SK-N-SH treated with all-trans-retinoic acid at 6 μM for 48 hours (cell line): ENCODE measurements around the gene MITF.

Experiments used
- ATAC-seq: fragments of 200-7000 bp; cut with Tn5 transposase; 3 replicates; pipeline ENCODE4 v1.9.1; 2020; ENCODE audit warnings: mild to moderate bottlenecking, moderate library complexity
- ARNTL ChIP-seq: fragments of 450-650 bp; formaldehyde crosslinking; IDR thresholded peaks from 2 replicates; pipeline ENCODE4 v1.5.0; 2020; ENCODE audit warnings: low read depth, mild to moderate bottlenecking, moderate library complexity, borderline replicate concordance
- BACH2 ChIP-seq: fragments of 250-450 bp; sonication (Bioruptor Pico); IDR thresholded peaks from 2 replicates; pipeline ENCODE4 v1.9.0; 2021; ENCODE audit warnings: mild to moderate bottlenecking, borderline replicate concordance
- CSDC2 ChIP-seq: fragments of 250-450 bp; sonication (Bioruptor Pico); IDR thresholded peaks from 2 replicates; pipeline ENCODE4 v1.5.0; 2020; ENCODE audit warnings: mild to moderate bottlenecking, moderate library complexity
- ESRRG ChIP-seq: fragments of 250-450 bp; sonication (Bioruptor Pico); IDR thresholded peaks from 2 replicates; pipeline ENCODE4 v1.6.1; 2021; ENCODE audit warnings: mild to moderate bottlenecking
- GLIS3 ChIP-seq: fragments of 250-450 bp; sonication (Bioruptor Pico); IDR thresholded peaks from 2 replicates; pipeline ENCODE4 v1.5.0; 2020; ENCODE audit warnings: mild to moderate bottlenecking, moderate library complexity
- OSR1 ChIP-seq: fragments of 250-450 bp; sonication (Bioruptor Pico); IDR thresholded peaks from 2 replicates; pipeline ENCODE4 v1.8.0; 2022; ENCODE audit warnings: moderate library complexity, mild to moderate bottlenecking, inconsistent platforms
- PATZ1 ChIP-seq: fragments of 250-450 bp; sonication (Bioruptor Pico); IDR thresholded peaks from 2 replicates; pipeline ENCODE4 v1.8.0; 2020; ENCODE audit warnings: mild to moderate bottlenecking, moderate library complexity, borderline replicate concordance
- PPARA ChIP-seq: fragments of 250-450 bp; sonication (Bioruptor Pico); IDR thresholded peaks from 2 replicates; pipeline ENCODE4 v1.5.0; 2020; ENCODE audit warnings: mild to moderate bottlenecking, borderline replicate concordance
- RARB ChIP-seq: fragments of 250-450 bp; sonication (Bioruptor Pico); IDR thresholded peaks from 2 replicates; pipeline ENCODE4 v1.8.0; 2021; ENCODE audit warnings: mild to moderate bottlenecking, moderate library complexity
- SNAI2 ChIP-seq: fragments of 250-450 bp; sonication (Bioruptor Pico); IDR thresholded peaks from 2 replicates; pipeline ENCODE4 v1.5.0; 2020; ENCODE audit warnings: mild to moderate bottlenecking, moderate library complexity
- ZFP3 ChIP-seq: fragments of 250-450 bp; sonication (Bioruptor Pico); IDR thresholded peaks from 2 replicates; pipeline ENCODE4 v1.5.0; 2020; ENCODE audit warnings: mild to moderate bottlenecking, moderate library complexity
- ZNF565 ChIP-seq: fragments of 450-650 bp; formaldehyde crosslinking; conservative IDR thresholded peaks from 2 replicates; pipeline ENCODE4 v1.5.0; 2020; ENCODE audit warnings: low read depth, mild to moderate bottlenecking, moderate library complexity
- ZNF70 ChIP-seq: fragments of 450-650 bp; formaldehyde crosslinking; IDR thresholded peaks from 2 replicates; pipeline ENCODE4 v1.5.0; 2020; ENCODE audit warnings: mild to moderate bottlenecking, moderate library complexity
- TF ChIP-seq, protein P1 (sequence below): fragments of 250-450 bp; sonication (Bioruptor Pico); IDR thresholded peaks from 2 replicates; pipeline ENCODE4 v1.8.0; 2021; ENCODE audit warnings: low read depth, mild to moderate bottlenecking, moderate library complexity, borderline replicate concordance
- TF ChIP-seq, protein P2 (sequence below): fragments of 250-450 bp; sonication (Bioruptor Pico); IDR thresholded peaks from 2 replicates; pipeline ENCODE4 v1.5.0; 2020; ENCODE audit warnings: mild to moderate bottlenecking, moderate library complexity
- TF ChIP-seq, protein P3 (sequence below): fragments of 250-450 bp; sonication (Bioruptor Pico); IDR thresholded peaks from 2 replicates; pipeline ENCODE4 v1.5.1; 2021; ENCODE audit warnings: mild to moderate bottlenecking, moderate library complexity

MITF gene

DNA sequence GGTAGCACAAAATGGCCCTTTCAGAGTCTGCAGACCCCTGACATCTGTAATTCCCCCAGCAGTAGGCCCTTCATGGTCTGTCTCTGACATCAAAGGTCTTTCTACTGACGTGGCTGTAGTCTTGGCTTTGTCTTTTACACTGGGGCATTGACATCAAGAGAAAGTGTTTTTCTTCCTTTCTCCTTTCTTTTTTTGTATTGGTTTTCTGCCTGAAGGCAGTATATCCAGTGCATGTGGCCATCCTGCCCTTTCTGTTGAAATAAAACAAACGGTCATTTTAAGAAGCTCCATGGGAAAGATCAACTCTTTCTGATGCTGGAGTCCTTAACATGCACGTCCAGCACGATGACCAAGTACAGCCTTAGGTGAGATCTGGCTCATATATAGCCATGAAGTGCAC, 153.4 kb downstream of the MITF start (continued):
- TF ChIP-seq, protein P1, sequence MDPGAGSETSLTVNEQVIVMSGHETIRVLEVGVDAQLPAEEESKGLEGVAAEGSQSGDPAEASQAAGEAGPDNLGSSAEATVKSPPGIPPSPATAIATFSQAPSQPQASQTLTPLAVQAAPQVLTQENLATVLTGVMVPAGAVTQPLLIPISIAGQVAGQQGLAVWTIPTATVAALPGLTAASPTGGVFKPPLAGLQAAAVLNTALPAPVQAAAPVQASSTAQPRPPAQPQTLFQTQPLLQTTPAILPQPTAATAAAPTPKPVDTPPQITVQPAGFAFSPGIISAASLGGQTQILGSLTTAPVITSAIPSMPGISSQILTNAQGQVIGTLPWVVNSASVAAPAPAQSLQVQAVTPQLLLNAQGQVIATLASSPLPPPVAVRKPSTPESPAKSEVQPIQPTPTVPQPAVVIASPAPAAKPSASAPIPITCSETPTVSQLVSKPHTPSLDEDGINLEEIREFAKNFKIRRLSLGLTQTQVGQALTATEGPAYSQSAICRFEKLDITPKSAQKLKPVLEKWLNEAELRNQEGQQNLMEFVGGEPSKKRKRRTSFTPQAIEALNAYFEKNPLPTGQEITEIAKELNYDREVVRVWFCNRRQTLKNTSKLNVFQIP (CRISPR knock-in tag): no peak

GRCh38 chr3:69893274-69893673, 154.0 kb downstream of the MITF start:
- no peak for ATAC-seq
- no peak for TF ChIP-seq ZFP3
- no peak for TF ChIP-seq GLIS3 (CRISPR knock-in tag)

DNA sequence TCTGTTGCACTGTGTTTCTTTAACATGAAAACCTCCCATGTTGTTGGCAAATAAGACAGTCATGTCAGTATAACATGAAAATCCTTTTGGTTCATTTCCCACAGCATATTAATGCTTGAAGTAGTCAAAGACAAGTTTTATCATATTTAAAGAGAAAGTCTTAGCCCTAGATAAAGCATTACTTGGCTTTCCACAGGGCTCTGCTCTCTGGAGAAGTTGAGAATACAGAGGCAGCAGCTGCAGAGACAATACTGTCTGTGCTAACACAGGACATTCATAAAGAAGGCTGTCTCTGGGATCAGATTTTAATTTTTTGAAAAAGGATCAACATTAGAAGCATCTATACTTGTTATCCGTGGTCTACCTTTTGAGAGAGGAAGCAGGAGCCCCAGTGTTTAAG, 156.8 kb downstream of the MITF start:
- no peak for TF ChIP-seq SNAI2
- TF ChIP-seq GLIS3 (CRISPR knock-in tag): no peak
- TF ChIP-seq ZNF565: no peak
- TF ChIP-seq BACH2 (CRISPR knock-in tag): no peak
- TF ChIP-seq PATZ1 (CRISPR knock-in tag): no peak
- TF ChIP-seq, protein P1 (CRISPR knock-in tag): no peak
- TF ChIP-seq RARB (CRISPR knock-in tag): no peak
- no peak for TF ChIP-seq PPARA (CRISPR knock-in tag)
- no peak for TF ChIP-seq OSR1 (CRISPR knock-in tag)
- TF ChIP-seq ESRRG (CRISPR knock-in tag): no peak
- TF ChIP-seq, protein P2, sequence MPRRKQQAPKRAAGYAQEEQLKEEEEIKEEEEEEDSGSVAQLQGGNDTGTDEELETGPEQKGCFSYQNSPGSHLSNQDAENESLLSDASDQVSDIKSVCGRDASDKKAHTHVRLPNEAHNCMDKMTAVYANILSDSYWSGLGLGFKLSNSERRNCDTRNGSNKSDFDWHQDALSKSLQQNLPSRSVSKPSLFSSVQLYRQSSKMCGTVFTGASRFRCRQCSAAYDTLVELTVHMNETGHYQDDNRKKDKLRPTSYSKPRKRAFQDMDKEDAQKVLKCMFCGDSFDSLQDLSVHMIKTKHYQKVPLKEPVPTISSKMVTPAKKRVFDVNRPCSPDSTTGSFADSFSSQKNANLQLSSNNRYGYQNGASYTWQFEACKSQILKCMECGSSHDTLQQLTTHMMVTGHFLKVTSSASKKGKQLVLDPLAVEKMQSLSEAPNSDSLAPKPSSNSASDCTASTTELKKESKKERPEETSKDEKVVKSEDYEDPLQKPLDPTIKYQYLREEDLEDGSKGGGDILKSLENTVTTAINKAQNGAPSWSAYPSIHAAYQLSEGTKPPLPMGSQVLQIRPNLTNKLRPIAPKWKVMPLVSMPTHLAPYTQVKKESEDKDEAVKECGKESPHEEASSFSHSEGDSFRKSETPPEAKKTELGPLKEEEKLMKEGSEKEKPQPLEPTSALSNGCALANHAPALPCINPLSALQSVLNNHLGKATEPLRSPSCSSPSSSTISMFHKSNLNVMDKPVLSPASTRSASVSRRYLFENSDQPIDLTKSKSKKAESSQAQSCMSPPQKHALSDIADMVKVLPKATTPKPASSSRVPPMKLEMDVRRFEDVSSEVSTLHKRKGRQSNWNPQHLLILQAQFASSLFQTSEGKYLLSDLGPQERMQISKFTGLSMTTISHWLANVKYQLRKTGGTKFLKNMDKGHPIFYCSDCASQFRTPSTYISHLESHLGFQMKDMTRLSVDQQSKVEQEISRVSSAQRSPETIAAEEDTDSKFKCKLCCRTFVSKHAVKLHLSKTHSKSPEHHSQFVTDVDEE (CRISPR knock-in tag): no peak
- TF ChIP-seq CSDC2 (CRISPR knock-in tag): no peak
- TF ChIP-seq, protein P3, sequence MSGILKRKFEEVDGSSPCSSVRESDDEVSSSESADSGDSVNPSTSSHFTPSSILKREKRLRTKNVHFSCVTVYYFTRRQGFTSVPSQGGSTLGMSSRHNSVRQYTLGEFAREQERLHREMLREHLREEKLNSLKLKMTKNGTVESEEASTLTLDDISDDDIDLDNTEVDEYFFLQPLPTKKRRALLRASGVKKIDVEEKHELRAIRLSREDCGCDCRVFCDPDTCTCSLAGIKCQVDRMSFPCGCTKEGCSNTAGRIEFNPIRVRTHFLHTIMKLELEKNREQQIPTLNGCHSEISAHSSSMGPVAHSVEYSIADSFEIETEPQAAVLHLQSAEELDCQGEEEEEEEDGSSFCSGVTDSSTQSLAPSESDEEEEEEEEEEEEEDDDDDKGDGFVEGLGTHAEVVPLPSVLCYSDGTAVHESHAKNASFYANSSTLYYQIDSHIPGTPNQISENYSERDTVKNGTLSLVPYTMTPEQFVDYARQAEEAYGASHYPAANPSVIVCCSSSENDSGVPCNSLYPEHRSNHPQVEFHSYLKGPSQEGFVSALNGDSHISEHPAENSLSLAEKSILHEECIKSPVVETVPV (CRISPR knock-in tag): no peak
- no peak for TF ChIP-seq ZNF70 (CRISPR knock-in tag)
- TF ChIP-seq, all 23 proteins: peak for 0
- no peak for ATAC-seq

DNA sequence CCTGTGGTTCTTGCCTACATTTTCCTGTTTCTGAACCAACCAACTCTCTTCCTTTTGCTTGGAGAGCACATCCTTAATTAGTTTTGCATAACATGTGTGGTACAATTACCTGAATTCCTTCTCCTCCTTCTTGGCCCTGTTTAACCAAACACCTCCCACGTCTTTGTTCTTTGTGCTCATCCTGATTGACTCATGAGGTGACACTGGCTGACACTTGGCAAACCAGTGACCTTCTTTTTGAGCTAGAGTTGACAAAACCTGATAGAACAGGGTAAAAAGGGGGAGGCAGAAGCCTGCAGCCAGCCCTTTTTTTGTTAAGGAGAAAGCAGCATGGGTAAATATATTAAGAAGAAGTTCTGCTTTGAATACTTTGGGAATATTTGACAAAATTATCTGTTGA, 161.1 kb downstream of the MITF start:
- no peak for TF ChIP-seq CSDC2 (CRISPR knock-in tag)
- TF ChIP-seq BACH2 (CRISPR knock-in tag): no peak
- no peak for TF ChIP-seq ARNTL (CRISPR knock-in tag)
- TF ChIP-seq, protein P2 (CRISPR knock-in tag): no peak
- no peak for TF ChIP-seq OSR1 (CRISPR knock-in tag)
- no peak for ATAC-seq
